H1 (cell line): ENCODE data around the gene AFG1L. TPM values are rescaled to one million over a fixed set of nuclear protein-coding genes. Genes with fewer than 3 reads are reported as not detected.

Experiments
- CTCF ChIA-PET: fragments of 300-600 bp; sonication (Branson Sonifier 250); formaldehyde crosslinking; loops from one replicate; lab custom pipeline; 2021; ENCODE audit not compliant: partially characterized antibody; lab: Charles Lee
- POLR2A ChIA-PET: fragments of 300-600 bp; sonication (Branson Sonifier 250); formaldehyde crosslinking; loops from one replicate; lab custom pipeline; 2021; ENCODE audit warnings: inconsistent platforms; ENCODE audit not compliant: partially characterized antibody; lab: Charles Lee
- DNase-seq, 2 experiments: peaks; one replicate each; pipeline versions ENCODE4 v3.0.0 to v3.0.0-alpha.2; 2010 to 2022; ENCODE audit warnings: low spot score in 2 of 2, low read depth in 1 of 2, mixed read lengths in 1 of 2
- FAIRE-seq: peaks from 2 replicates; lab custom pipeline; 2011; peaks lifted over from hg19 to GRCh38; lab: Jason Lieb, UNC
- H2AFZ ChIP-seq: 2 replicates; pipeline ENCODE4 v1.8.1; 2012; ENCODE audit warnings: low read length, inconsistent platforms
- H2AK5ac ChIP-seq: 2 replicates; pipeline ENCODE4 v1.6.1; 2013; ENCODE audit warnings: low read depth, low read length
- H2BK120ac ChIP-seq: replicated peaks from 2 replicates; pipeline ENCODE3; 2013; ENCODE audit warnings: low read depth, low read length, inconsistent platforms
- H2BK12ac ChIP-seq: 2 replicates; pipeline ENCODE4 v1.6.1; 2013; ENCODE audit warnings: low read depth, low read length
- H2BK15ac ChIP-seq: 2 replicates; pipeline ENCODE4 v1.6.1; 2013; ENCODE audit warnings: low read length
- H2BK20ac ChIP-seq: 2 replicates; pipeline ENCODE4 v1.6.1; 2013; ENCODE audit warnings: low read length
- H2BK5ac ChIP-seq: 2 replicates; pipeline ENCODE4 v1.6.1; 2013; ENCODE audit warnings: low read depth, low read length
- H3K14ac ChIP-seq: 2 replicates; pipeline ENCODE4 v1.6.1; 2013; ENCODE audit warnings: inconsistent platforms; ENCODE audit not compliant: insufficient read length
- H3K18ac ChIP-seq: 2 replicates; pipeline ENCODE4 v1.6.1; 2013; ENCODE audit warnings: low read length; ENCODE audit errors: extremely low read depth
- H3K23ac ChIP-seq: 2 replicates; pipeline ENCODE4 v1.6.1; 2013; ENCODE audit warnings: inconsistent platforms; ENCODE audit not compliant: insufficient read length
- H3K23me2 ChIP-seq: 2 replicates; pipeline ENCODE4 v1.6.1; 2013; ENCODE audit warnings: low read depth, low read length
- H3K27ac ChIP-seq: 2 replicates; pipeline ENCODE4 v1.6.1; 2011; ENCODE audit warnings: low read depth, low read length, inconsistent platforms
- H3K27me3 ChIP-seq, 4 experiments: replicated peaks in 1 of 4; 1 replicate in 1 of 4; 2 replicates in 3 of 4; pipeline versions ENCODE4 v1.6.1 to v1.8.1; 2011 to 2013; ENCODE audit warnings: low read length in 3 of 4, mild to moderate bottlenecking in 3 of 4, inconsistent platforms in 2 of 4, mixed read lengths in 2 of 4, moderate library complexity in 1 of 4; ENCODE audit not compliant: control insufficient read depth in 3 of 4, insufficient read depth in 3 of 4; ENCODE audit errors: extremely low read depth in 1 of 4
- H3K36me3 ChIP-seq, 4 experiments: 2 replicates each; pipeline versions ENCODE4 v1.6.1 to v1.8.1; 2011 to 2013; ENCODE audit warnings: mild to moderate bottlenecking in 4 of 4, low read length in 3 of 4, moderate library complexity in 2 of 4, control low read depth in 1 of 4, inconsistent platforms in 1 of 4; ENCODE audit not compliant: insufficient read depth in 4 of 4, control insufficient read depth in 2 of 4
- H3K4ac ChIP-seq: replicated peaks from 2 replicates; pipeline ENCODE3; 2013; ENCODE audit warnings: low read length, low read depth, mixed read lengths, inconsistent platforms; ENCODE audit not compliant: insufficient read length
- H3K4me1 ChIP-seq, 4 experiments: replicated peaks in 1 of 4; 1 replicate in 1 of 4; 2 replicates in 3 of 4; pipeline versions ENCODE4 v1.6.1 to v1.8.1; 2011 to 2013; ENCODE audit warnings: low read length in 3 of 4, inconsistent platforms in 2 of 4, mixed read lengths in 1 of 4; ENCODE audit not compliant: insufficient read depth in 4 of 4, control insufficient read depth in 3 of 4
- H3K4me2 ChIP-seq, 2 experiments: 2 replicates each; pipeline versions ENCODE4 v1.6.1 to v1.8.1; 2011 to 2013; ENCODE audit warnings: low read depth in 2 of 2, low read length in 2 of 2, control low read depth in 1 of 2, inconsistent platforms in 1 of 2, mild to moderate bottlenecking in 1 of 2; ENCODE audit not compliant: insufficient read depth in 1 of 2
- H3K4me3 ChIP-seq, 4 experiments: fragments of 200-600, 300-600 bp in 1 of 4; sonication (generic), shearing (Covaris generic), sonication (Bioruptor Twin) in 1 of 4; 2 replicates each; pipeline versions ENCODE4 v1.5.1 to v1.8.1; 2011 to 2016; ENCODE audit warnings: low read length in 4 of 4, low read depth in 3 of 4, control low read depth in 2 of 4, inconsistent platforms in 2 of 4, mild to moderate bottlenecking in 2 of 4, mixed read lengths in 1 of 4, moderate library complexity in 1 of 4; ENCODE audit not compliant: insufficient read depth in 2 of 4; ENCODE audit errors: extremely low read depth in 1 of 4
- H3K56ac ChIP-seq: replicated peaks from 2 replicates; pipeline ENCODE3; 2013; ENCODE audit warnings: low read depth, mild to moderate bottlenecking, mixed read lengths, low read length, inconsistent platforms; ENCODE audit not compliant: insufficient read length
- H3K79me1 ChIP-seq: 2 replicates; pipeline ENCODE4 v1.6.1; 2013; ENCODE audit warnings: low read depth, low read length, control low read depth
- H3K79me2 ChIP-seq, 2 experiments: 2 replicates each; pipeline versions ENCODE4 v1.6.1 to v1.8.1; 2012 to 2013; ENCODE audit warnings: low read length in 2 of 2, mild to moderate bottlenecking in 2 of 2, inconsistent platforms in 1 of 2; ENCODE audit not compliant: insufficient read depth in 2 of 2, control insufficient read depth in 1 of 2
- H3K9ac ChIP-seq, 4 experiments: replicated peaks in 1 of 4; 1 replicate in 1 of 4; 2 replicates in 3 of 4; pipeline versions ENCODE4 v1.6.1 to v1.8.1; 2011 to 2013; ENCODE audit warnings: low read depth in 3 of 4, low read length in 3 of 4, control low read depth in 2 of 4, mild to moderate bottlenecking in 2 of 4, moderate library complexity in 2 of 4, inconsistent platforms in 1 of 4; ENCODE audit errors: extremely low read depth in 1 of 4
- H3K9me3 ChIP-seq, 2 experiments: 2 replicates each; pipeline versions ENCODE4 v1.6.1 to v1.8.1; 2012 to 2013; ENCODE audit warnings: mild to moderate bottlenecking in 2 of 2, moderate library complexity in 2 of 2, control low read depth in 1 of 2, inconsistent platforms in 1 of 2, low read depth in 1 of 2, low read length in 1 of 2, mixed read lengths in 1 of 2; ENCODE audit not compliant: insufficient read depth in 2 of 2
- H4K20me1 ChIP-seq, 2 experiments: replicated peaks in 1 of 2; 2 replicates each; pipeline versions ENCODE3 to v1.8.1; 2011 to 2013; ENCODE audit warnings: inconsistent platforms in 2 of 2, low read length in 2 of 2, mild to moderate bottlenecking in 1 of 2; ENCODE audit not compliant: insufficient read depth in 2 of 2, control insufficient read depth in 1 of 2
- H4K5ac ChIP-seq: 2 replicates; pipeline ENCODE4 v1.6.1; 2013; ENCODE audit warnings: low read length, low read depth, mixed read lengths, inconsistent platforms; ENCODE audit not compliant: insufficient read length
- H4K8ac ChIP-seq: 2 replicates; pipeline ENCODE4 v1.8.0; 2013; ENCODE audit warnings: mild to moderate bottlenecking, moderate library complexity, low read length, inconsistent platforms; ENCODE audit not compliant: insufficient read depth; ENCODE audit errors: extremely low read depth
- H4K91ac ChIP-seq: replicated peaks from 2 replicates; pipeline ENCODE3; 2013; ENCODE audit warnings: low read length, mixed read lengths, inconsistent platforms; ENCODE audit not compliant: insufficient read length
- BACH1 ChIP-seq: IDR thresholded peaks from 2 replicates; pipeline ENCODE4 v1.6.1; 2012; ENCODE audit warnings: low read length, improper control_type of control experiment
- BCL11A ChIP-seq, 2 experiments: IDR thresholded peaks; one replicate each; pipeline ENCODE4 v1.6.1; 2011; ENCODE audit warnings: low read depth in 2 of 2, low read length in 2 of 2, mild to moderate bottlenecking in 2 of 2
- BRCA1 ChIP-seq: IDR thresholded peaks from 2 replicates; pipeline ENCODE4 v1.6.1; 2012; ENCODE audit warnings: low read depth, low read length, improper control_type of control experiment
- HDAC2 ChIP-seq, 2 experiments: fragments of 300-600 bp in 1 of 2; sonication (generic) in 1 of 2; IDR thresholded peaks; 2 replicates each; pipeline ENCODE4 v1.6.1; 2011 to 2012; ENCODE audit warnings: low read depth in 2 of 2, low read length in 2 of 2, mild to moderate bottlenecking in 2 of 2, moderate library complexity in 2 of 2, borderline replicate concordance in 1 of 2, inconsistent platforms in 1 of 2
- KDM1A ChIP-seq: fragments of 200-600, 300-600 bp; sonication (generic); IDR thresholded peaks from 2 replicates; pipeline ENCODE4 v1.7.1; 2016; ENCODE audit warnings: mild to moderate bottlenecking, low read length, borderline replicate concordance
- MAX ChIP-seq: IDR thresholded peaks from 2 replicates; pipeline ENCODE4 v1.6.1; 2012; ENCODE audit warnings: inconsistent platforms
- POLR2A ChIP-seq, 2 experiments: IDR thresholded peaks; 1 replicate in 1 of 2; 2 replicates in 1 of 2; pipeline ENCODE4 v1.6.1; 2011; ENCODE audit warnings: low read depth in 2 of 2, low read length in 2 of 2, mild to moderate bottlenecking in 2 of 2; ENCODE audit errors: control extremely low read depth in 1 of 2
- POLR2AphosphoS5 ChIP-seq: IDR thresholded peaks from 2 replicates; pipeline ENCODE4 v1.6.1; 2011; ENCODE audit warnings: low read depth, low read length
- POU5F1 ChIP-seq: IDR thresholded peaks from 2 replicates; pipeline ENCODE4 v1.6.1; 2011; ENCODE audit warnings: low read depth, mild to moderate bottlenecking, low read length, moderate library complexity
- SAP30 ChIP-seq: fragments of 300-600 bp; sonication (generic); IDR thresholded peaks from 2 replicates; pipeline ENCODE4 v1.7.1; 2012; ENCODE audit warnings: low read length, moderate library complexity, mild to moderate bottlenecking, inconsistent platforms; ENCODE audit not compliant: insufficient read depth, insufficient replicate concordance
- SRF ChIP-seq: IDR thresholded peaks from 2 replicates; pipeline ENCODE4 v1.6.1; 2011; ENCODE audit warnings: mild to moderate bottlenecking, low read depth, low read length, moderate library complexity
- TCF12 ChIP-seq: IDR thresholded peaks from 2 replicates; pipeline ENCODE4 v1.6.1; 2011; ENCODE audit warnings: low read depth, mild to moderate bottlenecking, low read length
- YY1 ChIP-seq: IDR thresholded peaks from 2 replicates; pipeline ENCODE4 v1.6.1; 2011; ENCODE audit warnings: low read depth, mild to moderate bottlenecking, low read length
- WGBS, 2 experiments: shearing (Covaris generic) in 1 of 2; methylation state at CpG; one replicate each; pipeline versions ENCODE4 v1.1.6 to v1.1.7; 2013 to 2015; ENCODE audit warnings: low lambda C conversion rate in 2 of 2, mixed read lengths in 2 of 2, inconsistent platforms in 1 of 2, low coverage in 1 of 2, missing lambda C conversion rate in 1 of 2; ENCODE audit not compliant: insufficient replicate concordance in 2 of 2, insufficient coverage in 1 of 2, insufficient read length in 1 of 2; ENCODE audit errors: extremely low coverage in 1 of 2, missing lambda C conversion rate in 1 of 2; 5-methylcytosine and 5-hydroxymethylcytosine counted together
- polyA plus RNA-seq, 7 experiments: library from polyadenylated mRNA; depleted of rRNA in 3 of 7; stranded (reverse) in 5 of 7; unstranded in 2 of 7; fragments of >200 nt in 5 of 7; fragments of 200-250 nt in 2 of 7; gene quantifications; 1 replicate in 5 of 7; 2 replicates in 1 of 7; 4 replicates in 1 of 7; pipeline versions ENCODE4 v1.2.1 to v1.2.3, GENCODE V29; 2011 to 2013; ENCODE audit warnings: missing spikeins in 2 of 7, mixed read lengths in 2 of 7
- total RNA-seq: library from RNA; stranded (reverse); fragmentation: NEBNext Ultra II Directional; extraction: Animal tissue kit (Norgen Biotek cat#: 25700); gene quantifications from 2 replicates; pipeline ENCODE4 v1.2.1, GENCODE V29; 2021

AFG1L gene
- total and polyA plus RNA-seq, 2 of the 8 experiments (the other 6 are each of a cell fraction or from before 2014, with no cell fraction given), result 0.98 to 5.7 TPM

GRCh38 chr6:108363889-108364313 is 69.0 kb downstream of the AFG1L start:
- Histone ChIP-seq H2BK15ac (no peak overlapping the region), H3K27ac (no peak overlapping the region), H2BK5ac (no peak overlapping the region), H3K4ac (no peak overlapping the region), H3K18ac (no peak overlapping the region), H4K91ac (no peak overlapping the region), H4K5ac (no peak overlapping the region), H3K36me3 (no peaks in the 10 kb centered on the region), H3K79me1 (no peaks in the 10 kb centered on the region), H3K23ac (no peak overlapping the region), H2AFZ (no peak overlapping the region), H3K14ac (no peak overlapping the region), H4K20me1 (peaks cover 1 to 2% of the 10 kb centered on the region in 2 experiments), H3K9ac (no peak overlapping the region), H3K23me2 (no peaks in the 10 kb centered on the region), H3K56ac (no peak overlapping the region), H4K8ac (no peak overlapping the region), H3K79me2 (no peaks in the 10 kb centered on the region), H3K4me2 (no peak overlapping the region), H3K4me1 (no peaks in the 10 kb centered on the region), H2BK120ac (no peak overlapping the region), H3K4me3 (no peak overlapping the region), H2BK20ac (no peak overlapping the region), H2AK5ac (no peak overlapping the region), H2BK12ac (no peak overlapping the region), H3K27me3 (no peaks in the 10 kb centered on the region), H3K9me3 (no peaks in the 10 kb centered on the region)
- POLR2A ChIA-PET, result interaction anchor here (0.6 kb wide), 1 partner anchor 12 kb away, joined by 6 read pairs; no protein-coding TSS in a partner anchor
- FAIRE-seq (no peak), DNase-seq (no peak)
- WGBS, 2 experiments, result 87% methylated on average over 6 of the region's 6 CpGs; no CpG with 5 or more reads in 1 of the 2 experiments
- CTCF ChIA-PET, result interaction anchor here (0.6 to 1.3 kb wide), 4 partner anchors 72 to 141 kb away, joined by 3 to 4 read pairs (median 3); no protein-coding TSS in a partner anchor
- TF ChIP-seq POLR2A (IDR thresholded peaks at IDR 0.05; ENCODE audit: control extremely low read depth in 1 of 2, low read depth in 2 of 2, low read length in 2 of 2) (no peak), KDM1A (no peak), BCL11A (IDR thresholded peaks at IDR 0.05; ENCODE audit: low read depth in 2 of 2, low read length in 2 of 2) (no peak), MAX (no peak), HDAC2 (IDR thresholded peaks at IDR 0.05; ENCODE audit: borderline replicate concordance in 1 of 2, low read depth in 2 of 2, low read length in 2 of 2) (no peak), POLR2AphosphoS5 (no peak), TCF12 (no peak), SRF (no peak), YY1 (no peak), BACH1 (no peak), POU5F1 (no peak), BRCA1 (no peak), SAP30 (no peak)
